Measurements from ENCODE around the gene SCIN.
"Not testable (repeated sequence)": the region's sequence is repeated elsewhere in the genome, so short reads cannot be mapped to it uniquely, and the experiment has no call there.

The SCIN gene

GRCh38 chr7:12620371-12620770 lies 49.9 kb downstream of the SCIN start:
- DNase-seq: no peak

- no peak for DNase-seq
These were observed 52.7 kb downstream of the SCIN start for GRCh38 chr7:12623223-12623622.

GRCh38 chr7:12623885-12624498 lies 53.5 kb downstream of the SCIN start:
- DNase-seq: peak; percentile 31

GRCh38 chr7:12625836-12626235 lies 55.3 kb downstream of the SCIN start:
- DNase-seq: no peak

- DNase-seq: no peak
These were observed 59.4 kb downstream of the SCIN start for GRCh38 chr7:12629816-12630512.

GRCh38 chr7:12630513-12630819 lies 59.9 kb downstream of the SCIN start:
- DNase-seq: no peak

- DNase-seq: no peak
These were observed 63.1 kb downstream of the SCIN start for GRCh38 chr7:12633582-12633981.

- no peak for DNase-seq
These were observed 65.3 kb downstream of the SCIN start for GRCh38 chr7:12635830-12636229.

GRCh38 chr7:12637328-12637727 lies 66.8 kb downstream of the SCIN start:
- no peak for DNase-seq

- DNase-seq: peak; percentile 27
These were observed 67.5 kb downstream of the SCIN start for GRCh38 chr7:12637819-12638592.

- peak; percentile 74 for DNase-seq
These were observed 68.4 kb downstream of the SCIN start for GRCh38 chr7:12638851-12639456.

GRCh38 chr7:12640299-12641096 lies 70.0 kb downstream of the SCIN start:
- no peak for DNase-seq

- no peak for DNase-seq
These were observed 70.7 kb downstream of the SCIN start for GRCh38 chr7:12641196-12641595.

GRCh38 chr7:12642508-12642907 lies 72.0 kb downstream of the SCIN start:
- DNase-seq: no peak

- no peak for DNase-seq
These were observed 72.6 kb downstream of the SCIN start for GRCh38 chr7:12643001-12643643.

- no peak for DNase-seq
These were observed 73.1 kb downstream of the SCIN start for GRCh38 chr7:12643644-12644043.

- not testable (repeated sequence) for DNase-seq
These were observed 74.7 kb downstream of the SCIN start for GRCh38 chr7:12645212-12645611.

- no peak for DNase-seq
These were observed 75.6 kb downstream of the SCIN start for GRCh38 chr7:12646139-12646538.

GRCh38 chr7:12647364-12648219 lies 77.1 kb downstream of the SCIN start:
- no peak for DNase-seq

- no peak for DNase-seq
These were observed 78.3 kb downstream of the SCIN start for GRCh38 chr7:12648704-12649261.

- DNase-seq: no peak
These were observed 78.8 kb downstream of the SCIN start for GRCh38 chr7:12649348-12649747.
